K562 (cell line): ENCODE measurements around the gene TMEM252.
A peak's percentile ranks its signal among the peaks of the same experiment; 100 is the strongest.

ENCODE experiments used
- CEBPB ChIP-seq: fragments of 450-650 bp; IDR thresholded peaks from 2 replicates; pipeline ENCODE4 v1.6.1; 2016; ENCODE audit warnings: missing genetic modification characterization, missing compliant biosample characterization
- CTCF ChIP-seq, 3 experiments: IDR thresholded peaks in 2 of 3; conservative IDR thresholded peaks in 1 of 3; 2 replicates each; pipeline ENCODE4 v1.5.1; 2011 to 2012; ENCODE audit warnings: low read length in 3 of 3, mild to moderate bottlenecking in 3 of 3, control low read depth in 2 of 3, improper control_type of control experiment in 1 of 3, inconsistent platforms in 1 of 3, low read depth in 1 of 3, mixed read lengths in 1 of 3, moderate library complexity in 1 of 3; ENCODE audit not compliant: insufficient read depth in 2 of 3
- EZH2 ChIP-seq: IDR thresholded peaks from 2 replicates; pipeline ENCODE4 v1.6.1; 2012; ENCODE audit warnings: low read depth, mild to moderate bottlenecking, inconsistent platforms, low read length, borderline replicate concordance
- NCOA4 ChIP-seq: fragments of 450-650 bp; IDR thresholded peaks from 2 replicates; pipeline ENCODE4 v1.6.1; 2018; ENCODE audit warnings: mild to moderate bottlenecking; ENCODE audit not compliant: partially characterized antibody
- POU5F1 ChIP-seq: fragments of 150-350 bp; IDR thresholded peaks from 2 replicates; pipeline ENCODE4 v1.6.1; 2014; ENCODE audit warnings: borderline replicate concordance, low read length, low read depth, mild to moderate bottlenecking; ENCODE audit not compliant: partially characterized antibody
- ZNF436 ChIP-seq: fragments of 250-450, 450-650 bp; sonication (Bioruptor Pico); formaldehyde crosslinking; IDR thresholded peaks from 2 replicates; pipeline ENCODE4 v1.7.0; 2020; ENCODE audit warnings: mild to moderate bottlenecking

GRCh38 chr9:68584189-68585033 is 43.7 kb upstream of the TMEM252 start:
- TF ChIP-seq CTCF (IDR thresholded peaks at IDR 0.05 in 2 of 3, conservative IDR thresholded peaks at IDR 0.05 in 1 of 3; ENCODE audit: insufficient read depth in 2 of 3, low read depth in 1 of 3, low read length in 3 of 3): peak; percentile 98 to 100 (median 100)
- no peak for TF ChIP-seq EZH2
- no peak for TF ChIP-seq CEBPB (tag)
- TF ChIP-seq NCOA4: no peak
- TF ChIP-seq ZNF436 (CRISPR knock-in tag): no peak
- no peak for TF ChIP-seq POU5F1
